ENCODE measurements around the gene PON2. TPM values are rescaled to one million over a fixed set of nuclear protein-coding genes. Genes with fewer than 3 reads are reported as not detected.

Gene PON2
- total and polyA plus RNA-seq, 10 of the 15 experiments (the other 5 are each of a cell fraction or from before 2014, with no cell fraction given), result 22.9 to 127 (median 46.1) TPM

- TF ChIP-seq SMC3 (IDR thresholded peaks at IDR 0.05; ENCODE audit: borderline replicate concordance, low read length) (no peak), SREBF2 (IDR thresholded peaks at IDR 0.05; ENCODE audit: low read length) (no peak), MXI1 (IDR thresholded peaks at IDR 0.05; ENCODE audit: low read depth, low read length) (0 out of 2 replicates have a peak, but pooled peaks have one; percentile 26), BCL3 (IDR thresholded peaks at IDR 0.05; ENCODE audit: borderline replicate concordance, insufficient read depth, low read depth, low read length, poor library complexity, severe bottlenecking) (peak; percentile 68), POU2F2 (IDR thresholded peaks at IDR 0.05; ENCODE audit: borderline replicate concordance, low read depth, low read length) (peak; percentile 93; the same call in 2 of the 3 replicates), RFX5 (IDR thresholded peaks at IDR 0.05; ENCODE audit: low read depth, low read length) (no peak), RB1 (IDR thresholded peaks at IDR 0.05; ENCODE audit: borderline replicate concordance) (peak; percentile 89; the same call in 1 of the 2 replicates), ASH2L (IDR thresholded peaks at IDR 0.05; ENCODE audit: borderline replicate concordance, low read depth) (no peak), HSF1 (IDR thresholded peaks at IDR 0.05; ENCODE audit: low read depth, low read length) (no peak), RELB (IDR thresholded peaks at IDR 0.05; ENCODE audit: low read depth) (peak; percentile 27; the same call in 1 of the 2 replicates), TCF12 (IDR thresholded peaks at IDR 0.05; ENCODE audit: low read depth, low read length) (0 out of 2 replicates have a peak, but pooled peaks have one; percentile 44), RELA (IDR thresholded peaks at IDR 0.05; ENCODE audit: borderline replicate concordance, partially characterized antibody) (no peak), GATAD2B (conservative IDR thresholded peaks at IDR 0.05; ENCODE audit: low read depth) (peak; percentile 76), YBX1 (IDR thresholded peaks at IDR 0.05) (peak; percentile 90), CUX1 (IDR thresholded peaks at IDR 0.05; ENCODE audit: insufficient replicate concordance, low read depth, low read length) (peak; percentile 94), RUNX3 (IDR thresholded peaks at IDR 0.05; ENCODE audit: low read length) (peak; percentile 58; the same call in 1 of the 2 replicates), KAT2A (conservative IDR thresholded peaks at IDR 0.05; ENCODE audit: control insufficient read depth, low read depth, low read length) (no peak), JUND (IDR thresholded peaks at IDR 0.05; ENCODE audit: low read depth, low read length) (no peak), RAD21 (IDR thresholded peaks at IDR 0.05; ENCODE audit: insufficient read depth, low read depth, low read length) (peak; percentile 21; the same call in 1 of the 2 replicates), SREBF1 (IDR thresholded peaks at IDR 0.05; ENCODE audit: low read length) (no peak)
Observed at GRCh38 chr7:95454438-95455045, 19.7 kb upstream of the PON2 start (continued).
